Hepatic stellate cell (primary cell): Measurements from ENCODE around the gene CLDN18.

ENCODE experiments used
- DNase-seq: peaks from one replicate; pipeline ENCODE4 v3.0.0; 2011; ENCODE audit warnings: low spot score

Gene CLDN18

DNA sequence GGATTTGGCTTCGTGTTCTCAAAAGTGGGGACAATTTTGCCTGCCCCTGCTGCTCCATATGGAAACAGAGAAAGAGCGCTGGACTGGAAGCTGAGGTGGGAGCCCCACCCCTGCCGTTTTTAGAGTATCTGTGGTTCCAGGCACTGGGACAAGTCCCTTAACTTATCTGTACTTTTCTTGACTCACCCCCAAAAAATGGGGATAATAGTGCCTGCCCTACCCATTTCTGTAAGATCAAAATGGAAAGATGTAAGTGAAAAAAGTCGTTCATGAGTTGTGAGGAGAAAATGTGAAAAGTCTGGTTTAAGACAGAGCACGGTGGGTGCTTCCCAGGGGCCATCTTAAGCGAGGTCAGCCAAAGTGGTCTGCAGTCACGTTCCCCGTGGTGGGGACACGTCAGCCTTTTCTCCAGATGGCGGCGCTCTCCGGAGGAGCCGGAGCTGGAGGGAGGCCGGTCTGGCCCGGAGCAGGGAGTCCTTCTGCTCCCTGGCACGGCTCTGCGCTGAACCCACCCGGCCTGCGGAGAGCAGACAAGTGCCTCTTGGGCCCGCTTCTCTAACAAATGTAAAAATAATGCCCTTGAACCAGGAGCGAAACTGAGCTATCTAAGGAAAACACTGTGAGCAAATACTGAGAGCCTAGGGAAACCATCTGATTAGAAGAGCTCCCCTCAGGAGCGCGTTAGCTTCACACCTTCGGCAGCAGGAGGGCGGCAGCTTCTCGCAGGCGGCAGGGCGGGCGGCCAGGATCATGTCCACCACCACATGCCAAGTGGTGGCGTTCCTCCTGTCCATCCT lies at the start of gene CLDN18:
Gene CLDN18, plus strand, starts transcription at position 690 of the 797 bp plus-strand sequence. Its CDS starts 61 bp downstream, at position 751.
- DNase-seq: no peak

DNA sequence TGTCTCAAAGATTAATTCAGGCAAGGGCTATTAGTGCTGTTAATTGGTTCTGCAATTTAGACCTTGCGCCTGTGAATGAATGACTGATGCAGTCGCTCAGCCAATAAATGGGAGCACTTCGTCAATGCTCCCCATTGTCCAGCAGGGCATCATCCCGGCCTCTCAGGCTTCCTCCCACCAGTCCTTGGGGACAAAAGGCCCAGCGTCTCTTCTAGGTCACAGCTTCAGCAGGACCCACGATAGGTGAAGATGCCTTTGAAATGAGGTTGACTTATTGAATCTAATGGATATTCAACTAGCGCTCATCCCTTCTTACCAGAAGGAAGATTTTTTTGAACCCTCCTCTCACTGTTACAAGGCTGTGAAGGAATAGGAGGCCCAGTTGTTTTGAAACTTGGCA lies 47.7 kb upstream of the CLDN18 start:
- no peak for DNase-seq

GRCh38 chr3:137963463-137963862 lies 46.5 kb upstream of the CLDN18 start:
- DNase-seq: no peak

DNA sequence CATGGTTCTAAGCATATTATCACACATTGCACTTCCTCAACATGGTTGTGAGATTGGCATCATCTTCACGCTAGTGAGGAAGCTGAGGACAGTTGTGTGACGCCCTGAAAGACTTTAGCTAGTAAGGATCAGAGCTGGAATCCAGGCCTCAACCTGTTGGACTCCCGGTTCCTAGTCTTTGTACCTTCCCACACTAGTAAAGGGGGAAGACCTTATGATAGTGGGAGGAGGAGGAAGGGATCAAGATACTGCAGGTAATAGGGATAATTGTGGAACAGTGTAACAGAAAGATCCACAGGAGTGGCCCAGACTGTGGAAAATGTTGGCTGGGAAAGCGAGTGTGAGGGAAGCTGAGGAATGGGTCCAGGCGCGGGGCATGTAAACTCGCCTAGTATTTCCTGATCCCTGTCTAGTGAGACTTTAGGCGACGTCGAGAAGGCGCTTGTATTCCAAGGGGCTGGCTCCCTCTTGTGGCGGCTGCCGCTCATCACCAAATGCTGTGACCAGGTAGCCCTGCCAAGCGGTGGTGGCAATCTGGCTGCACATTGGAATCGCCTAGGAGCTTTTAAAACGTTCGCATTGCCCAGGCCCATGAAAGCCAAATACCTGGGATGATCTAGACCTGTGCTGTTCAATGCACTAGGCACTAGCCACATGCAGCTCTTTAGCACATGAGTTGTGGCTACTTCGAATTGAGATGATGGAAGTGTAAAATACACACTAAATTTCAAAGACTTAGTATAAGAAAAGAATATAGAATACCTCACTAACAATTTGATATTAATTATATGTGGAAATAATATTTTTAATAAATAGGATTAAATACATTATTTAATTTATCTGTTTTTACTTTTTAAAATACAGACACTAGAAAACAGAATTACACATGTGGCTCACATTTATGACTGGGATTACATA lies 38.8 kb upstream of the CLDN18 start:
- peak; percentile 50 for DNase-seq

DNA sequence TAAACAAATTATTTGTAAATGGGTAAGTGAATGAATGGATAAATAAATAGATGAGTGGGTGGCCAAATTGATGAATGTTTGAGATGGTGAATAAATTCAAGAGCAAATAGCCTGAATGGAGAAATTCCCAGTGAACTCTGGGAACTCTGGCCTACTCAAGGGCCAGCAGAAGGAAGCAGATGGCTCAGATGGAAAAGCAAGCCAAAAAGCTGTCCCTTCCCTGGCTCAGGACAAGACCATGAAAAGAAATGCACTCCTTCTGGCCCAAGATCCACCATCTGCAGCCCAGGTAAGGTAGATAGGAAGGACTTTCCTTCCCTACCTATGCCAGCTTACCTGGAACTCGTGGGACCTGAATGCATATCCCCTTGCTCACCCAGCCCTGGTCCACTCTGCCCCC lies 37.6 kb upstream of the CLDN18 start:
- no peak for DNase-seq

- no peak for DNase-seq
These were observed 31.6 kb upstream of the CLDN18 start for GRCh38 chr3:137978328-137978727.

- DNase-seq: no peak
These were observed 22.2 kb upstream of the CLDN18 start for GRCh38 chr3:137987723-137988122.

- no peak for DNase-seq
These were observed 21.8 kb upstream of the CLDN18 start for GRCh38 chr3:137988152-137988551.

GRCh38 chr3:137988982-137989381 lies 21.0 kb upstream of the CLDN18 start:
- DNase-seq: no peak

GRCh38 chr3:137990427-137990826 lies 19.5 kb upstream of the CLDN18 start:
- no peak for DNase-seq

DNA sequence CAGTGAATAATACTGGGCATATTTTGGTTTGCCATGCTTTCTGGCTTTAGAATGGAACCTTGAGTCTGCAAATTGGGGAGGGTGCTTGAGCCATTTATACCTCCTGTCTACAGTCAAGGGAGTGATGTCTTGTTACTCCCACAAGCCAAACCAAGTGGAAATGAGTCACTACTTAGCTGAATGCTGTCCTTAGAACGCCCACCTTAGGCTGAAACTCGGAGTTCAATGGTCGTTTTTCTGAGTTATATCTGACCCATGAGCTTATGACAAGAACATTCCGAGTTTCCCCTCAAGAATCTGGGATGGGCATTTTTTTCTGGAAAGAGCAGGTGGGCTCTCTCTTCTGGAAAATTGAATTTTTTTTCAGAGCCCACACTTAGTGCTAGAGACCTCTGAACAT lies 17.4 kb upstream of the CLDN18 start:
- DNase-seq: no peak

- no peak for DNase-seq
These were observed 11.6 kb upstream of the CLDN18 start for GRCh38 chr3:137998121-137999042.

DNA sequence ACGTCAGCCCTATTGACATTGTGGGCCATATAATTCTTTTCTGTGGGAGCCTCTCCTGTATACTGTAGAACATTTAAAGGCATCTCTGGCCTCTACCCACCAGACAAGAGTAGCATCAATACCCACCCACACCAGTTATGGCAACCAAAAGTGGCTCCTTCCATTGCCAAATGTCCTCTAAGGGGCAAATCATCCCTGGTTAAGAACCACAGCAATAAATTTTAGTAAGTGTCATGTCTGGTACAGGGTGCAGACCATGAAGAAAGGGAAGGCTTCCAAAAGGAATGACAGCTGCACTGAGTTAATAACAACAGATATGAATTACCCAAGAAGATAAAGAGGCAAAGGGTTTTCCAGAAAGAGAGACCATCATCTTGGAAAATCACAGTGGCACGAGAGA lies 6.9 kb upstream of the CLDN18 start:
- no peak for DNase-seq

GRCh38 chr3:138005627-138006026 lies 4.3 kb upstream of the CLDN18 start:
- DNase-seq: no peak

DNA sequence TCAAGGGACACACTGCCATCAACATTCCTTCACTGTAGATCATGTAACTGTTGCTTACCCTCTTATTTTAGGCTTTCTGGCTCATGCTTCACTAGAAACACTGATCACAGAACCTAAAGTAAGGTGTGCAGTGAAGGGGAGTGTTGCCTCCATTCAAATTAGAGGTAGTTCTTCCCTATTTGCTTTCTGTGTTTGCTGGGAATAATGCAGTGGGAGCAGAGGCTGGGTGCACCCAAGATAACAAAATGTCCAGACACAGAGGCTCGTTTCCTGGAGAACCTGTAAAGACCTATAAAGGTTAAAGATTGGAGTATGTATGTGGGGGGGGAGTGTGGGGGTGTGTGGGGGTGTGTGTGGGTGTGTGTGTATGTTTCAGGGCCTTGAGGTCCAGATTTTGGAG lies 2.1 kb upstream of the CLDN18 start:
- no peak for DNase-seq

DNA sequence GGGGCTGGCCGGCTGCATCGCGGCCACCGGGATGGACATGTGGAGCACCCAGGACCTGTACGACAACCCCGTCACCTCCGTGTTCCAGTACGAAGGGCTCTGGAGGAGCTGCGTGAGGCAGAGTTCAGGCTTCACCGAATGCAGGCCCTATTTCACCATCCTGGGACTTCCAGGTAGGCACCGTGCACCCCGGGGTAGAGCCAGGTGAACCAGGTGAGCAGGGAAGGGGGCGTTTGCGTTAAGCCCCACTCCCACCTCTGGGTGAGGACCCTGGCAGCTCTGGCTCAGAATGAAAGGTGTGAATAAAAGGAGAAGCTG lies 267 bp downstream of the CLDN18 start:
- no peak for DNase-seq

GRCh38 chr3:138011722-138012121 lies 1.8 kb downstream of the CLDN18 start:
- no peak for DNase-seq

DNA sequence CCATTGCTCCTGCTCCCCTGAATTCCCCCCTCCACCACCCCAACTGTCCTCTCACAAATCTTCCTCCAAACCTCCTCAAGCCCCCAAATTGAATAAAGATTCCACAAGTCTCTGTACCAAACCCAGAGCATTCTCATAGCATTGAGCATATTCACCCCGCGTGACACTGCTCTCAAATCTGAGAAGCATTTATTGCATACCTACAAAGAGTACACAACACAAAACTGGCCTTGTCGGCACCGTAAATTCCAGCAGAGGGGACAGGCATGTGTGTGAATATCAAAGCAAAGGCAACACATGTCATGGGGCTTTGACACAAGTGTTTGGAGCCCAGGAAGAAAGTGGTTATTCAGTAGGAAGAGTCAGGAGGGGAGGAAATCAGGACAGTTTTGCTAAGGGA lies 2.6 kb downstream of the CLDN18 start:
- DNase-seq: no peak

- DNase-seq: no peak
These were observed 6.1 kb downstream of the CLDN18 start for GRCh38 chr3:138016065-138016464.

DNA sequence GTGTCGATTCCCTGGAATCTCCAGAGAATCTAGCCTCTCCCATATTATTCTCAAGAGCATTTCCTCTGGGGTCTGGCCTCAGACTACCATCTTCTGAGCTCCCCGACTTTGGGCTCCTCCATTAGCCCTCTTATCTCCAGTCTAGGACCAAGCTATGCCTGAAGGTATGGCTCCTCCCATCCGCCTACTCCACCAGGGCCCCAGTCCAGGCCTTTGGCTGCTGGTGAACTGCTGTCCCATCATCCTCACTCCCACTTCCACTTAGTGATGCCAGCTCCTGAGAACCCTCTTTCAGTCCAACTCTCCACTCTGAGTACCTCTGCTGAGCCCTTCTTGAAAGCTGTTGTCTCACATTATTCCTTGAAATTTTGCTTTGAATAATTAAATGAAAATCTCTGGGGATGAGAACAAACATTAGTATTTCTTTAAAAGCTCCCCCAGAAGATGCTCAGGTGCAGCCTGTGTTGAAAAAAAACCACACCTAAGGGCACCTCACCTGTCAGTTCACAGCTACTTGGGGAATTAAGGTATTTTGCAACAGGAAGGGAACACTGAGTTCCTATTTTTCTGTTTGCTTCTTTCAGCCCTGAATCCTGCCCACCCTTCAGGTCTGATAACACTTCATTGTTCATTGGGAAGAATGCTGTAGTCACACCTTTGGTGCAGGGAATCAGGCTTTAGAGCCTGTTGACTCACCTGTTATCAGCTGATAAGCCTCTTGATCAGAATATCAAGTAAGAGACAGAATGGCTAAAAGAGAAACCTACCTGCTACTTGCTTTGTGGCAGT lies 9.5 kb downstream of the CLDN18 start:
- DNase-seq: no peak

DNA sequence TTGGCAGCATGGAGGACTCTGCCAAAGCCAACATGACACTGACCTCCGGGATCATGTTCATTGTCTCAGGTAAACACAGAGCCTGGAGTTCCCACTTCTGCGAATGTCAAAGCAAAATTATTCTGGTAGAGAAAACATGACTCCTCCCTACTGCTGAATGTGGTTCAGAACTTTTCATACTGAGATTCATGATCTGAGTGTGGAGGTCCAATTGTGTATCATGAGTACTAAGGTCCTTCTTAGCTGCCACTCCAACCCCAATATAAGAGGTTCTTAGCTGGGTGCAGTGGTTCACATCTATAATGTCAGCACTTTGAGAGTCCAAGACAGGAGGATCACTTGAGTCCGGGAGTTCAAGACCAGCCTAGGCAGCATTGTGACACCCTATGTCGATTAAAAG lies 13.8 kb downstream of the CLDN18 start:
- DNase-seq: no peak
